HepG2 (cell line): ENCODE measurements around the gene PPY. TPM values are rescaled to one million over a fixed set of nuclear protein-coding genes. Genes with fewer than 3 reads are reported as not detected.

ENCODE experiments used
- ATAC-seq: fragments of 200-7000 bp; cut with Tn5 transposase; 3 replicates; pipeline ENCODE4 v1.9.1; 2020; ENCODE audit warnings: mild to moderate bottlenecking, moderate library complexity
- BruUV-seq: library from RNA; stranded (reverse); fragments of 400-500 nt; replicated peaks from 2 replicates; lab custom pipeline; 2021; lab: Mats Ljungman, UMichigan
- CTCF ChIA-PET: fragments of 300-600 bp; formaldehyde crosslinking; extraction: SDS; loops from one replicate; lab custom pipeline; 2021; ENCODE audit warnings: low total read pairs, inconsistent platforms, low intra/inter-chr PET ratio; lab: Yijun Ruan, JAX
- POLR2A ChIA-PET: fragments of 350-600 bp; sonication (Branson Sonifier 250); formaldehyde crosslinking; loops from one replicate; lab custom pipeline; 2020; ENCODE audit warnings: antibody characterized with exemption, inconsistent platforms; lab: Yijun Ruan, JAX
- DNase-seq: peaks from one replicate; pipeline ENCODE4 v3.0.0-alpha.2; 2015; ENCODE audit warnings: low spot score
- FAIRE-seq: peaks from 3 replicates; lab custom pipeline; 2011; peaks lifted over from hg19 to GRCh38; lab: Jason Lieb, UNC
- H2AFZ ChIP-seq: one replicate; pipeline ENCODE4 v1.6.1; 2011; ENCODE audit warnings: low read length, inconsistent platforms
- H3K27ac ChIP-seq: fragments of 300-600 bp; 3 replicates; pipeline ENCODE4 v1.8.0; 2011; ENCODE audit warnings: mixed run types, mild to moderate bottlenecking, mixed read lengths, low read length, inconsistent platforms; ENCODE audit not compliant: insufficient read depth; ENCODE audit errors: extremely low read length
- H3K27me3 ChIP-seq, 2 experiments: fragments of 200-600 bp in 1 of 2; 2 replicates in 1 of 2; 3 replicates in 1 of 2; pipeline versions ENCODE4 v1.6.0 to v1.8.0; 2011; ENCODE audit warnings: low read length in 2 of 2, mild to moderate bottlenecking in 2 of 2, moderate library complexity in 2 of 2, inconsistent platforms in 1 of 2; ENCODE audit not compliant: insufficient read depth in 2 of 2, control insufficient read depth in 1 of 2
- H3K36me3 ChIP-seq, 2 experiments: fragments of 200-600 bp in 1 of 2; replicated peaks in 1 of 2; 2 replicates in 1 of 2; 3 replicates in 1 of 2; pipeline versions ENCODE4 v1.5.1 to v1.8.0; 2011; ENCODE audit warnings: low read length in 2 of 2, inconsistent platforms in 1 of 2; ENCODE audit not compliant: insufficient read depth in 2 of 2, control insufficient read depth in 1 of 2
- H3K4me1 ChIP-seq: 2 replicates; pipeline ENCODE4 v1.5.1; 2012; ENCODE audit warnings: low read length, inconsistent platforms; ENCODE audit not compliant: insufficient read depth
- H3K4me2 ChIP-seq: 2 replicates; pipeline ENCODE4 v1.6.0; 2011; ENCODE audit warnings: low read depth, low read length, inconsistent platforms
- H3K4me3 ChIP-seq, 3 experiments: fragments of 200-600 bp in 1 of 3; sonication (generic), shearing (Covaris generic) in 1 of 3; replicated peaks in 1 of 3; 2 replicates each; pipeline ENCODE4 v1.5.1; 2011 to 2016; ENCODE audit warnings: low read length in 3 of 3, inconsistent platforms in 2 of 3, low read depth in 2 of 3, mild to moderate bottlenecking in 2 of 3, control low read depth in 1 of 3, mixed read lengths in 1 of 3; ENCODE audit not compliant: insufficient read depth in 1 of 3
- H3K79me2 ChIP-seq: one replicate; pipeline ENCODE4 v1.6.1; 2011; ENCODE audit warnings: low read length, inconsistent platforms; ENCODE audit not compliant: insufficient read depth
- H3K9ac ChIP-seq: 2 replicates; pipeline ENCODE4 v1.6.0; 2011; ENCODE audit warnings: mild to moderate bottlenecking, low read depth, low read length, inconsistent platforms; ENCODE audit not compliant: insufficient read depth
- H3K9me3 ChIP-seq: 2 replicates; pipeline ENCODE4 v1.5.1; 2012; ENCODE audit warnings: mild to moderate bottlenecking, low read length
- H4K20me1 ChIP-seq: 2 replicates; pipeline ENCODE4 v1.6.0; 2011; ENCODE audit warnings: inconsistent platforms, mild to moderate bottlenecking, low read length, moderate library complexity; ENCODE audit not compliant: insufficient read depth
- BATF2 ChIP-seq: sonication (generic); formaldehyde crosslinking; IDR thresholded peaks from 2 replicates; pipeline ENCODE4 v1.8.0; 2022; ENCODE audit warnings: mild to moderate bottlenecking, missing genetic modification reagents, moderate library complexity
- CBX2 ChIP-seq, 2 experiments: fragments of 200-600 bp in 1 of 2; sonication (generic); formaldehyde crosslinking in 1 of 2; IDR thresholded peaks; 2 replicates each; pipeline versions ENCODE4 v1.7.0 to v1.8.1; 2018 to 2022; ENCODE audit warnings: low read depth in 2 of 2, low read length in 1 of 2, mild to moderate bottlenecking in 1 of 2, missing genetic modification reagents in 1 of 2
- CENPX ChIP-seq: sonication (generic); formaldehyde crosslinking; IDR thresholded peaks from 2 replicates; pipeline ENCODE4 v1.9.0; 2021; ENCODE audit warnings: mild to moderate bottlenecking, missing genetic modification reagents, moderate library complexity
- ETV5 ChIP-seq: IDR thresholded peaks from 2 replicates; pipeline ENCODE4 v1.6.1; 2018; ENCODE audit warnings: missing biosample characterization, missing genetic modification reagents, inconsistent platforms, borderline replicate concordance
- HES4 ChIP-seq: sonication (generic); formaldehyde crosslinking; IDR thresholded peaks from 2 replicates; pipeline ENCODE4 v1.9.0; 2021; ENCODE audit warnings: mild to moderate bottlenecking, missing genetic modification reagents, borderline replicate concordance
- HOXA5 ChIP-seq: sonication (generic); formaldehyde crosslinking; IDR thresholded peaks from 2 replicates; pipeline ENCODE4 v1.4.0; 2020; ENCODE audit warnings: missing genetic modification reagents
- RARG ChIP-seq: sonication (generic); formaldehyde crosslinking; IDR thresholded peaks from 2 replicates; pipeline ENCODE4 v1.4.0; 2020; ENCODE audit warnings: low read depth, mild to moderate bottlenecking, missing genetic modification reagents
- SMC3 ChIP-seq: IDR thresholded peaks from 2 replicates; pipeline ENCODE4 v1.6.1; 2011; ENCODE audit warnings: low read length, improper control_type of control experiment
- SMYD3 ChIP-seq: sonication (generic); formaldehyde crosslinking; IDR thresholded peaks from 2 replicates; pipeline ENCODE4 v1.8.1; 2023; ENCODE audit warnings: mild to moderate bottlenecking, missing genetic modification reagents
- TBX2 ChIP-seq: sonication (generic); formaldehyde crosslinking; IDR thresholded peaks from 2 replicates; pipeline ENCODE4 v1.5.0; 2020; ENCODE audit warnings: missing genetic modification reagents, mild to moderate bottlenecking, borderline replicate concordance
- ZFY ChIP-seq: sonication (generic); formaldehyde crosslinking; IDR thresholded peaks from 2 replicates; pipeline ENCODE4 v1.4.0; 2020; ENCODE audit warnings: missing genetic modification reagents
- ZNF546 ChIP-seq: sonication (generic); formaldehyde crosslinking; conservative IDR thresholded peaks from 2 replicates; pipeline ENCODE4 v1.8.1; 2023; ENCODE audit warnings: mild to moderate bottlenecking, missing genetic modification reagents
- ZNF773 ChIP-seq: sonication (generic); formaldehyde crosslinking; IDR thresholded peaks from 2 replicates; pipeline ENCODE4 v1.4.0; 2020; ENCODE audit warnings: missing genetic modification reagents, borderline replicate concordance
- WGBS: methylation state at CpG from one replicate; pipeline ENCODE4 v1.1.6; 2017; ENCODE audit warnings: low lambda C conversion rate; 5-methylcytosine and 5-hydroxymethylcytosine counted together
- in situ Hi-C: cut with HindIII; loops from 2 replicates; pipeline ENCODE4 v1.10.0; 2017; ENCODE audit warnings: low pct_unique_long_range_greater_than_20kb; ENCODE audit not compliant: extremely low pct_ligation_motif_present
- intact Hi-C: fragments of 100-400 bp; cut with micrococcal nuclease; formaldehyde crosslinking; loops from one replicate; pipeline ENCODE4 v1.10.0; 2022; ENCODE audit not compliant: unreplicated experiment
- polyA plus RNA-seq, 8 experiments: library from polyadenylated mRNA; depleted of rRNA in 3 of 8; stranded (reverse) in 7 of 8; unstranded in 1 of 8; fragments of >200 nt; fragmentation: Illumina TruSeq in 4 of 8; extraction: Trizol in 4 of 8; gene quantifications; 2 replicates each; pipeline versions ENCODE4 v1.2.1 to v1.2.3, GENCODE V29; 2011 to 2016; ENCODE audit warnings: low read depth in 4 of 8, missing spikeins in 1 of 8, mixed read lengths in 1 of 8; ENCODE audit not compliant: insufficient read depth in 1 of 8
- total RNA-seq, 5 experiments: library from RNA; depleted of rRNA; stranded (reverse); fragments of >200 nt; fragmentation: Illumina TruSeq; extraction: Trizol; gene quantifications; 2 replicates each; pipeline ENCODE4 v1.2.3, GENCODE V29; 2016; ENCODE audit warnings: low read depth in 1 of 5
- TF ChIP-seq, protein P1 (sequence below): sonication (generic); formaldehyde crosslinking; IDR thresholded peaks from 2 replicates; pipeline ENCODE4 v1.4.0; 2020; ENCODE audit warnings: missing genetic modification reagents, low read depth, mild to moderate bottlenecking, borderline replicate concordance

Gene PPY
- total and polyA plus RNA-seq, 2 of the 13 experiments (the other 11 are each of a cell fraction or from before 2014, with no cell fraction given): not detected

DNA sequence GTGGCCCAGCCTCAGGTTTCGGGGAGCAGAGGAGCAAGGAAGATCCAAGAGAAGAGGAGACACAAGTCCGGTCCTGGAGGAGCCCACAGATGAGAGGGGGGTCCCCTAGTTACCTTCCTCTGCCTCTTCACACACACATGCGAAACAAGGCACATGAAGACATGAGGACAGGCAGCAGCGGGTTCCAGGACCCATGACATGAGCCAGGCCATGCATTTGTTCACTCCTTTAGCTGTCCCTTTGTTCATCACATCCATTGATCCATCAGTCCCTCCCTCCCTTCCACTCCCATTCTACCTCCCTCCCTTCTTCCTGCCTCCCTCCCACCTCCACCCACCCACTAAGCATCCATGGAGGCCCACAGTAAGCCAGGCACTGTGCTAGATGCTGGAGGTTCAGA is 9.4 kb downstream of the PPY start:
- H3K36me3 ChIP-seq: no peaks in the 10 kb centered on the region
- H3K9me3 ChIP-seq: no peaks in the 10 kb centered on the region
- BruUV-seq: no TSS peak
- no peak overlapping the region for H3K27ac ChIP-seq
- intact Hi-C loops (no loop called here), in situ Hi-C loops (no loop called here)
- H3K4me3 ChIP-seq: no peak overlapping the region
- H3K9ac ChIP-seq: no peak overlapping the region
- H2AFZ ChIP-seq: no peak overlapping the region
- FAIRE-seq (no peak), DNase-seq (no peak), ATAC-seq (no peak)
- CTCF ChIA-PET: no interaction called here
- 66% methylated on average over 4 of the region's 4 CpGs for WGBS
- H4K20me1 ChIP-seq: no peaks in the 10 kb centered on the region
- no peak overlapping the region for H3K4me2 ChIP-seq
- peaks cover 35% of the 10 kb centered on the region for H3K4me1 ChIP-seq
- H3K79me2 ChIP-seq: no peaks in the 10 kb centered on the region
- TF ChIP-seq ETV5 (CRISPR knock-in tag) (no peak), BATF2 (no peak), ZNF773 (no peak), SMYD3 (CRISPR knock-in tag) (no peak), CENPX (CRISPR knock-in tag) (no peak), RARG (no peak), HOXA5 (no peak), HES4 (CRISPR knock-in tag) (no peak), ZNF546 (CRISPR knock-in tag) (no peak), SMC3 (no peak), ZFY (no peak), TBX2 (CRISPR knock-in tag) (no peak), CBX2 (IDR thresholded peaks at IDR 0.05; ENCODE audit: low read depth, low read length) (no peak), CBX2 (CRISPR knock-in tag; IDR thresholded peaks at IDR 0.05; ENCODE audit: low read depth) (no peak)
- TF ChIP-seq, protein P1, sequence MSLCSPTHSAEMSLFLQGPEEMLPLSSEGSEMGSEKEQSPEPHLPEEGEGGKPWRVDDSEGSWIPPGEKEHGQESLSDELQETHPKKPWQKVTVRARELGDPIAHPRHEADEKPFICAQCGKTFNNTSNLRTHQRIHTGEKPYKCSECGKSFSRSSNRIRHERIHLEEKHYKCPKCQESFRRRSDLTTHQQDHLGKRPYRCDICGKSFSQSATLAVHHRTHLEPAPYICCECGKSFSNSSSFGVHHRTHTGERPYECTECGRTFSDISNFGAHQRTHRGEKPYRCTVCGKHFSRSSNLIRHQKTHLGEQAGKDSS (CRISPR knock-in tag): no peak
- H3K27me3 ChIP-seq: peaks cover 5 to 50% of the 10 kb centered on the region in 2 experiments; a peak in 4 of 5 replicates
- POLR2A ChIA-PET: no interaction called here
